Renal cortical epithelial cell (primary cell): ENCODE results near the gene TPM2. TPM values are rescaled to one million over a fixed set of nuclear protein-coding genes. Genes with fewer than 3 reads are reported as not detected.

Experiments
- DNase-seq: peaks from one replicate; pipeline ENCODE4 v3.0.0-alpha.2; 2011; ENCODE audit warnings: low read depth
- total RNA-seq: library from RNA; depleted of rRNA; stranded (reverse); fragments of >200 nt; gene quantifications from 2 replicates; pipeline ENCODE4 v1.2.3, GENCODE V29; 2014

The TPM2 gene
- total RNA-seq, 1 donor from 2014 or later = 124 TPM

DNA sequence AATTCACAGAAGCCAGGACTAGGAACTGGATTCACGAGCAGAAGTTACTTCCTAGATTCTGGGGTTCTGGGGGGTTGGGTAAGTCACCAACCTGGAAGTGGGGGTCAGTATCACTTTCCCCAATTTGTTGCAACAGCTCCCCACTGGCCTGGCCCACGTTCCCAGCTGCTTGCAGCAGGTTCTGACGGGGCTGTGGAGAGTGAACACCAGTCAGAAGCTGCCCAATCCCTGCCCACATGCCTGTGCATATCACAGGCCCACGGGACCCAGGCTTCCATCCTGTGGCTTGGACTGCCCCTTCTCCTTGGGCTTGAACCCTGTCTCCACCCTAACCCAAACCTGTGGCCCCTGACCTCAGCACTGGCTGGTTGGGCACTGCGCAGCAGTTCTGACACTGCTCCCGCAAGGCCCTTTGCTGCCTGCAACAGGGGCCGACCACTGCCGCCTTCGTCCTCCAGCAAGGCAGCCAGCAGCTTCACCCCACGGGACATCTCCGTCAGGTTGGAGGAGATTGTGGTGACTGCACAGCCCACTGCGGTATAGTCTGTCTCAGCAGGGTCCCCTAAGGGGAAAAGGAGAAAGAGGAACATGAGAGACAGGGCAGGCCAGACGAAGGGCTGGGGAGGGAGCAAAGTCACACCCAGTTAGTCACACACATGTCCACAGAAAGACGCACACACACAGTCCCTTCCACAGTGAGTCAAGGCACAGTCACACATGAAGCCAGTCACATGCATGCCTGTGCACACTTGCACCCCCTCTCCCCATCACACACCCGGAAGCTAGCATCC, 29.2 kb upstream of the TPM2 start:
- DNase-seq = no peak

DNA sequence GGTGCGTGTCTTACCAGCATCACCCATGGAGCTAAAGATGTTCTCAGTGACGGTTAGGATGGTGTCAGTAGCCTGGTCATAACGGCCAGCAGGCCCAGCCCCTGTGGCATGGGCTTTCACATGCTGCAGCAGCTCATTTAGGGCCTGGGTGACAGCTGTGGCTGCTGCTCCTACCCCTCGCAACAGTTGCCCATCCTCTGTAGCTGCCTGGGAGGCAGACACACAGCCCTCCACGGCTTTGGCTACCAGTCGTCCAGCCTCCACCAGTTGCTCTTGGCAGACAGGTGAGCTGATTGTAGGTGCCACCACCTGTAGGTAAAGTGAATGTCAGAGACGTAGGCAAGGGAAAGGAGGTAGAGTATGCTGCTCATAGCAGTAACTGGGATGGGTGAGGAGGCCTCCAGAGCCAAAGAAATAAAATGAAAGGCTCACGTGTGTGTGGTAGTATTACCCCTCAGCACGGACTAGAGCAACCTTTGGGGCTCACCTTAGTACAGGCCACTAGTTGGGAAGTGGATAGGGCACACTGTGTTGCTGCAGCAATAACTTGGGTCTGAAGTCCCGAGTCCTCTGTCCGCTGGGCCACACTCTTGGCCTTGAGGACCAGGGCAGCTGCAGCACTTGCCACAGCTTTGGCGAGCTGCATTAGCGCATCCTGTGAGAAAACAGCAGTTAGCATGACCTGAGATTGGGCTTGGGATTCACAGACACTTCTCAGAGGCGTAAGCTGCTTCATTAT, 27.6 kb upstream of the TPM2 start:
- no peak for DNase-seq

DNA sequence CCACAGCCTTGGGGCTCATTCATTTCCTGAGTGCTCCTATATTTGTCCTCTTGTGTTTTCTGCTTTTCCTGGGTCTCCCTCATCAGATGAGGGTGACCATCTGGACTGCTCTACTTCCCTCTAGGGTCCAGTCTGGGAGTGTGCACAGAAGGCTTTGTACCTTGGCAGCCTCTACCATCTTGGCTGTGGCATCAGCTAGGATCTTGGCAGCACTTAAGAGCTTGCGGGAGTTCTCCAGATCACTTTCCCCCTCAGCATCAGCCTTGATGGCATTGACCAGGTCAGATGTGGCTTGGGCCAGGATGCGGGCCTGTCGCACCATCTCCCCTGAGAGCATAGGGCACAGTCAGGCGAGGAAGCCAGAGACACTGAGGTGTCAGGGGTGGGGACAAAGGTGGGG, 26.5 kb upstream of the TPM2 start:
- no peak for DNase-seq

GRCh38 chr9:35714579-35715252, 25.0 kb upstream of the TPM2 start:
- DNase-seq = no peak

- DNase-seq = no peak
These were observed 24.4 kb upstream of the TPM2 start for GRCh38 chr9:35714123-35714522.

DNA sequence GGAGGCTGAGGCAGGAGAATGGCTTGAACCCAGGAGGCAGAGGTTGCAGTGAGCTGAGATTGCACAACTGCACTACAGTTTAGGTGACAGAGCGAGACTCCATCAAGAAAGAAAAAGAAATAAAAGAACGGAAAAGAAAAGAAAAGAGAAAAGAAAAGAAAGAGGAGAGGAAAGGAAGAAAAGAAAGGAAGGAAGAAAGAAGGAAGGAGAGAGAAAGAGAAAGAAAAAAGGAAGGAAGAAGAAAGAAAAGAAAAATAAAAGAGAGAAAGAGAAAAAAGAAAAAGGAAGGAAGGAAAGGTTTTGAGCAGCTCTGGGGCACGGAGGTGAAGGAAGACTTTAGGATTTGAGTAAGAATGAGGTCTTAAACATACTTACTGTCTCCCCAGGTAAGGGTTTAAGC, 23.9 kb upstream of the TPM2 start:
- no peak for DNase-seq

DNA sequence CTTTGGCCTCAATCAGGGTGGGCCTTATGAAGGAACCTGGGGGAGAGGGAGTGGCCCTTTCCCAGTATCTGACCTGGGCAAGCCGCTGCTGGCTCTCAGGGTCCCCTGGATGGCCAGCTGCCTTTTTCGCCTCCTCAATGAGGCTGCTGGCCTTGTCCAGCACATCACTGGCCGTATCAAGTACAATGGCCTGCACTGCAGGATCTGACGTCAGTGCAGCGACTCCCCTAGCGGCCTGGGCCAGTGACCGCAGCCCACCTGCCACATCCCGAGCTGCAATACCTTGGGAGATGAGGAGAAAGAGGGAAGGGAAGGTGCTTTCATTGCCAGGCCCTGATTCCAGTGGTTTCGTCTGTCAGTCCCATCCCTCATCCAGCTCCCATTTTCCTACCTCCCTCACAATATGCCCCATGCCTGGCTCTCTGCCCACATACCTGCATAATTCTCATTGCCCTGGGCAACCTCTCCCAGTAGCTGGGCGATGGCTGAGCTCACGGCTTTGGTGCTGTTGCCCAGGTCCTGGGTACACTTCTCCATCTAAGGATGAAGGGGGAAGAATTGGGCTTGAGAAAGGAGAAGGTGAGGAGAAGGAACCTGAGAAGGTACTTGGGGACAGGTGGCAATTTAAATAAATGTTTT, 23.2 kb upstream of the TPM2 start:
- peak; percentile 29 for DNase-seq

GRCh38 chr9:35711501-35712428, 22.0 kb upstream of the TPM2 start:
- DNase-seq = peak; percentile 46

DNA sequence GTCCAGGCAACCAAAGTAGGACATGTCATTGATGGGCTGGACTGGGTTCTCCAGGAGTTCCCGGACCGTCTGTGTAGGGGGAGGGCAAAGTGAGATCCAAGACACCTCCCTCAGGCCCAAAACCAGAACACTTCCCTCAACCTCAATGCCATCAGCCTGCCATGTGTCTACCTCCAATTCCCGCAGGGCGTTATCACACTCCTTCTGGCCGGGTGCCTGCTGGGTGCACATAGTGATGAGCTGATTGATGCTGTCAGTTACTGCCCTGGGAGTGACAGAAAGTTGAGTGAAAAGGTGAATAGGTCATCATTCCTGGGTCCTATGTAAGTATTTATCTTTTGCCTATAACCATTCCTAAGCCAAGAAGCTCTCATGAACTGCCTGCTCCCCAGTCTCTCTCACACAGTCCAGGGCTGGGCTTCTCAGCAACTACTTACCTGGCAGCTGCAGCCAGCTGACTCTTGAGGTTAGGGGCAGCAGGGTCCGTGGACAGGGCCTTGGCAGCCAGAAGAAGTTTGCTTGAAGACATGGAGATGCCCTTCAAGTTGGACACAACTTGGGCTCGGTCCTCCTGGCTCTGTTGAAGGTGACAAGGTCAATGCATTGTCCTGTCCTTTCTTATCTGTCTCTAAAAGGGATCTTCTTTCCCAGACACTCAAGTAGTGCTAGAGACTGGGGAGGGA, 21.2 kb upstream of the TPM2 start:
- DNase-seq = no peak

DNA sequence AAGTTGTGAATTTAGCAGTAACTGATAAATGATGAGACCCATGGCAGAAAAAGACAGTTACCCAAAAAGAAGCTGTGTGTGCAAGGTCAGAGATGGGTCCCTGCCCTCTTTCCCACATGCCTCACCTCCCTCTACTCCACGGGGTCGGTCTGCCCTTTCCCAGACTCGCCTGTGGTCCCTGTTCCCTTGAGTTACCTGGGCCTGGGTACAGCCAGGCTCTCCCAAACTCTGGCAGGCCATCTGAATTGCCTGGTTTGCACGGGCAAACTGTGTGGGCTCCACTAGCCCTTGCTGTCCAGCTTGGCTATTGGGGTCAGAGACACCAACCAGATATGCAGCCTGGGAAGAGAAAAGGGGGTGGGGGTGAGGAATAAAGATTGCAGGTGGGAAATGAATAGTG, 18.4 kb upstream of the TPM2 start:
- DNase-seq = no peak

DNA sequence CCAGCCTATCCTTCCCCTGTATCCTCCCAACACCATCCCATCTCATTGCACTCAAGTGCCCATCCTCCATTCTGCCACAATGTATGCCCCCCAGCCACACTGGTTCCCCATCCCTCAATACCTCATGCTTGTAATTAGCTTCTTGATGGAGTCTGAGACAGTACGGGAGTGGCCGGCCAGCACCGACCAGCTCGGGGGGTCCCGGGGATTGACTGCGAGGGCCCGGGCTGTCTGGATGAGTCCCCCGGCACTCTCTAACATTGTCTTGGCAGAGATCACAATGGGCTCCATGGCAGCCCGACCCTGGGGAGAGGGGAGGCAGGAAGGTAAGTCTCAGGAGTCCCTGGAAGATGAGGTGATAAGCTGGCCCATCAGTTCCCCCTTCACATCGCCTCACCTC, 17.2 kb upstream of the TPM2 start:
- DNase-seq = no peak

- DNase-seq = no peak
These were observed 16.2 kb upstream of the TPM2 start for GRCh38 chr9:35705836-35706430.

- no peak for DNase-seq
These were observed 15.6 kb upstream of the TPM2 start for GRCh38 chr9:35705372-35705771.

GRCh38 chr9:35703906-35704672, 14.4 kb upstream of the TPM2 start:
- no peak for DNase-seq

DNA sequence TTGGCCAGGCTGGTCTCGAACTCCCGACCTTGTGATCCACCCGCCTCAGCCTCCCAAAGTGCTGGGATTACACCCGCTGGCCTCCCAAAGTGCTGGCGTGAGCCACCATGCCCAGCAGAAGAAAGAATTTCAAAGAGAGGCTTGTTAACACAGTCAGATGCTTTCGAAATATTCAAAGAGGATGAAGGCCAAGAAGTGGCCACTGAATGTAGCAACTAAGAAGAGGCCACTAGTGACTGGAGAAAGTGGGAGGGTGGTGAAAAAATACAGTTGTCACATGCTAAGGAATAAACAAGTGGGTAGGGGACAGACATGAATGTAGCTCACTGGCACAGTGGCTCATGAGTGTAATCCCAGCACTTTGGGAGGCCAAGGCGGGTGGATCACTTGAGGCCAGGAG, 13.0 kb upstream of the TPM2 start:
- DNase-seq = no peak

- DNase-seq = no peak
These were observed 11.2 kb upstream of the TPM2 start for GRCh38 chr9:35700942-35701341.

DNA sequence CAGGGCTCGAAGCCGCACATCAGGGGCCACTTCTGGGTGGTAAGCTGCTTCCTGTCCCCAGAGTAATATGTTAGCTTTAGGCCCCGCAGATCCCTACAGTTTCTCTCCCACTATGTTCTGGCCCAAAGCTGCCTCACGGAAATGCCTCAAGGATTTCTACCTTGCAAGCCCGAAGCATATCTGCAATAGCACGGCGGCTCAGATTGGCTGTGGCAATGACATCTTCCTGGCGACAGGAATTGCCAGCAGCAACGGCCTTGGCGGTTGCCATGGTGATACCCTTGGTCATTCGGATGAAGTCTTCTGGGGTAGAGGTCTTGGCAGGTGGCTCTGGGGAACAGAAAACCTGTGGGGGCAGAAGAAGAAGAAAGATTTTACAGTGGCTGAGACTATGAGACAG, 10.3 kb upstream of the TPM2 start:
- DNase-seq = no peak

DNA sequence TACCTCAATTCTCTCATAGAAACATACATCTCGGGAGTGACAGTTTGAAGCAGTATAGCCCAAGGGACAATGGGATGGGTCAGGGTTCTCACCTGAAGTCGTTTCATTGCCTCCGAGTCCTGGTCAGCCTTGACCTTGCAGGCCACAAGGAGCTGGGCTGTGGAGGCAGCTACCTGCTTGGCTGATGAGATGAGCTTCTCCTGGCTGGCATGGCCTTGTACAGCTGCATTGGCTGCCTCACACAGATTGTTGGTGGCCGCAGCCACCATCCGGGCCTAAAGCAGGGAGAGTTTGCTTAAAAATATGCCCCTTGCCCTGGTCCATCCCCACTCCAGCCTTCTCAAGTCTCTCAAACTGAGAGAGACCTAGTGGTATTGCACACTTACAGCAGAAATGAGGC, 8.5 kb upstream of the TPM2 start:
- no peak for DNase-seq

- no peak for DNase-seq
These were observed 7.8 kb upstream of the TPM2 start for GRCh38 chr9:35697486-35697885.
